Measurements from ENCODE around the gene DUSP8.

Gene DUSP8

DNA sequence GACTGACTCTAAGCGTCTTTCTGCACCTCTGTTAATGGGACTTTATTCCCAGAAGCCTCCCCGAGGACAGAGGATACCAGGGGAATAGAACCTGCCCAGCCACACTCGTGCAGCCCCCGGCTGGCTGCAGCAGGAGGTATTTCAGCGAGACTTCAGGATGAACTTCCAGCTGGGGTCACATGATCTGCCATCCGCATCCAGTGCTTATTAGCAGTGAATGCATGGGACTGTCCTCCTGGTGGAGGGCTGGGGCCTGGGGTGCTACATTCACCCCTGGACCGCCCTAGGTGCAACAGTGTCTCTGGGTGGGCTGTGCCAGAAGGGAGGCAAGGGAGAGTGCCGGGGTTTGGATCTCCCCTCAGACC is 1.6 kb downstream of the DUSP8 start:
- TF ChIP-seq, protein P1, sequence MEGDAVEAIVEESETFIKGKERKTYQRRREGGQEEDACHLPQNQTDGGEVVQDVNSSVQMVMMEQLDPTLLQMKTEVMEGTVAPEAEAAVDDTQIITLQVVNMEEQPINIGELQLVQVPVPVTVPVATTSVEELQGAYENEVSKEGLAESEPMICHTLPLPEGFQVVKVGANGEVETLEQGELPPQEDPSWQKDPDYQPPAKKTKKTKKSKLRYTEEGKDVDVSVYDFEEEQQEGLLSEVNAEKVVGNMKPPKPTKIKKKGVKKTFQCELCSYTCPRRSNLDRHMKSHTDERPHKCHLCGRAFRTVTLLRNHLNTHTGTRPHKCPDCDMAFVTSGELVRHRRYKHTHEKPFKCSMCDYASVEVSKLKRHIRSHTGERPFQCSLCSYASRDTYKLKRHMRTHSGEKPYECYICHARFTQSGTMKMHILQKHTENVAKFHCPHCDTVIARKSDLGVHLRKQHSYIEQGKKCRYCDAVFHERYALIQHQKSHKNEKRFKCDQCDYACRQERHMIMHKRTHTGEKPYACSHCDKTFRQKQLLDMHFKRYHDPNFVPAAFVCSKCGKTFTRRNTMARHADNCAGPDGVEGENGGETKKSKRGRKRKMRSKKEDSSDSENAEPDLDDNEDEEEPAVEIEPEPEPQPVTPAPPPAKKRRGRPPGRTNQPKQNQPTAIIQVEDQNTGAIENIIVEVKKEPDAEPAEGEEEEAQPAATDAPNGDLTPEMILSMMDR (IDR thresholded peaks at IDR 0.05; ENCODE audit: insufficient read depth, low read depth, low read length, missing control alignments), result no peak
- DNase-seq (ENCODE audit: low read depth), result no peak
- H3K4me3 ChIP-seq (ENCODE audit: low read depth, low read length), result no peak overlapping the region

DNA sequence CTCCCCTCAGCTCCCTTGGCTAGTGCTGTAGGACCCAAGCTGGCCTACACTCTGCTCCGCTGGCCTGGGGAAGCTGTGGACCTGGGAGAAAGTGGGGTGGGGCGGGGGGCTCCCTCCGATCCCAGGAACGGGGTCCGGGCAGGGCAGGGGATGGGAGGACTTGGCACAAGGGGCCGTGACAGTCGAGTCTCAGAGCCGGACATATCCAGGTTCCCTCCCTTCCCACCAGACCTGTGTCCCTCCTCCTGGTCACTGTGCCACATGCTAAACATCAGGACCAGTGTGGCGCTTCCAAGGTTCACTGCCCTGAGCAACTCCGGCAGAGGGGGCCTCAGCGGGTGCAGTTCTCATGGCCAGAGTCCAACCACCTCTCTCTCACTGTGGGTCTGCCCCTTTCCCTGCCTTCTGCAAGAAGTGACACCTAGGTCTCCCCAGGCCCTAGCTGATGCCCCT is 2.0 kb downstream of the DUSP8 start:
- DNase-seq (ENCODE audit: low read depth), result no peak
- H3K4me3 ChIP-seq (ENCODE audit: low read depth, low read length), result no peak overlapping the region
- TF ChIP-seq, protein P1 (IDR thresholded peaks at IDR 0.05; ENCODE audit: insufficient read depth, low read depth, low read length, missing control alignments), result no peak

DNA sequence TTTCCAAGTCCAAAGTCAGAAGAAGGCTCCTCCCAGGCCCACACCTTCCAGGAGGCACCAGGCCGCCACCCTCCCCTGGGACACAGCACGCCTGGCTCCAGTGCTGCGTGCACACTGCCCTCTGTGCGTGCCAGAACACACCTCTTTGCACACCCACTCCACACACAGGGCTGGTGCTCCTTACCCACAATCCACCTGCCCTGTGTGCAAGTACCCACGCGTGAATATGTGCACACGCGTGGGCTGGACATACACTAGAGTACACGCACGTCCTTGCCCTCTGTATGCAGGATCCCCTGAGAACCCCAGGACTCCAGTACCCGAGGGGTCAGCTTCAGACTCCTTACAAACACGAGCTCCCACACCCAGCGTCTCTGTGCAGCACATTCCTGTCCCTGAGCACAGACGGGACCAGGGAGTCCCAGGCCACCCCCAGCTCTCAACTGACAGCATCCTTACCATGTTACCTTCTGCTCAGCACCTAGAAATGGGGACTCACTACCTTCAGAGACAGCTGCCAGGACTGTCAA is 2.8 kb downstream of the DUSP8 start:
- no peak overlapping the region for H3K4me3 ChIP-seq (ENCODE audit: low read depth, low read length)
- TF ChIP-seq, protein P1 (IDR thresholded peaks at IDR 0.05; ENCODE audit: insufficient read depth, low read depth, low read length, missing control alignments), result no peak
- DNase-seq (ENCODE audit: low read depth), result no peak

DNA sequence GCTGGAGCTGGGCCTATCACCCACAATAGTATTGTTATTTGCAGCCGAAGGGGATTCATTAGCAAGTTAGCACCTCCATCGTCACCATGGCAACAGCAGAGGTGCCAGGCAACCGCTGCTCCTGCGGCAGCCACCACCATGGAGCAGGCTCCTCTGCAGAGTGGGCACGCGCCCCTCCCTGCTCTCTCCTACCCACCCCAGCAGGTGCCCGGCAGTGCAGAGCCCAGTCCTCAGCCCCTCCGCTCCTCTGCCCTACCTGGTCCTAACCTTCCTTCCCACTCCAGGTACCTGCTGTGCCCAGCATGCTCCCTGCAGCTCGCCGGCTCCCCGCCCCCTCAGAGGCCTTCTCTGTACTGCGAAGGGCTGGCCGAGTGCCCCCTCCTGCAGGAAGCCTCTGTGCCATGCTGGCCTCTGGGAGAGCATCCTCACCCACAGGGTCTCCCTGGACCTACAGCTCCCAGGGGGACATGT is 3.6 kb downstream of the DUSP8 start:
- H3K4me3 ChIP-seq (ENCODE audit: low read depth, low read length), result no peak overlapping the region
- peak; percentile 41 for DNase-seq (ENCODE audit: low read depth)
- TF ChIP-seq, protein P1 (IDR thresholded peaks at IDR 0.05; ENCODE audit: insufficient read depth, low read depth, low read length, missing control alignments), result no peak

DNA sequence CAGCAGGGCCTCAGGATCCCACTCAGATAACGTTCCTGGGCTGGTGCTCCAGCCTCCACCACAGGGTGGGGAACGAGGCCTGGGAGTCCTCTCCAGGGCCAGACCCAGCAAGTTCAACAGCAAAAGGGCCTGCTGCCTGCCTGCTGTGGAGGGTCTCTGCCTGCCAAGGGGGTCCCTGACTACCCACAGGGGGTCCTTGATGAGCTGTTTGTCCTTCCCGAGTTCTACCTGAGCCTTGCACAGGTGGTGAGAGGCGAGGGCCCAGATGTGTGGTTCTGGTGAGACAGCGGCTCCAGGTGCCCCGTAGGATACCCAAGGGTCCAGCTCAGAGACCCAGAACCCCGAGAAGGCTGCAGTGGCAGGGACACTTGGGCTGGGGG is 4.4 kb downstream of the DUSP8 start:
- no peak for DNase-seq (ENCODE audit: low read depth)
- TF ChIP-seq, protein P1 (IDR thresholded peaks at IDR 0.05; ENCODE audit: insufficient read depth, low read depth, low read length, missing control alignments), result no peak
- H3K4me3 ChIP-seq (ENCODE audit: low read depth, low read length), result no peak overlapping the region

DNA sequence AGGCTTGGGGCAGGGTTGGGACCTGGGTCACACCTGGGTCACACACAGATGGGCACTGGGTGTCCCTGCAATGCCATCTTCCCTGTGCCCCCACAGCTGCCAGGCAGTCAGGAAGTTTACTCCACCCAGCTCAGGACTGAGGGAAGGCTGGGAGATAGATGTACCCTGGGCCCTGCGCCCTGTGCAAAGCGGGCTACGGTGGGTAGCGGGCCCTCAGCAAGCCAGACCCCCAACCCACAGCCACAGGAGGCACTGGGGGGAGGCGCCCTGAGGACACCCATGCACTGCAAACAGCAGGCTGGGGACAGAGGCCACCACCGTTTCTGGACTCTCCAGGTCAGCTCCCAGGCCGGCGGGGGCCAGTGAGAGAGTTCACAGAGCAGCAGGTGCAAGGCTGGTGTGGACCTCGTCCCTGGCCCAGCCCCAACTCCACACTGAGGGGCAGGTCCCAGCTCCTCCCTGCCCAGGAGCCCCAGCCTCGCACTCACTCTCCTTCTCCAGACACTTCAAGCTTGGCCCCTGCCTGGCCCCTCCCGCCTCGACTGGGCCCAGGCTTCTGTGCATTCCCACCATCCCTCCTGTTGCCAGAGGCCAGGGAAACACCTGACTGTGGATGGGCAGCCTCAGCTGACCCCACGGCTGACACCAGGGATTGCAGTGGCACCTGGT is 4.9 kb downstream of the DUSP8 start:
- TF ChIP-seq, protein P1 (IDR thresholded peaks at IDR 0.05; ENCODE audit: insufficient read depth, low read depth, low read length, missing control alignments), result no peak
- DNase-seq (ENCODE audit: low read depth), result no peak
- H3K4me3 ChIP-seq (ENCODE audit: low read depth, low read length), result no peak overlapping the region
